Endothelial cell of umbilical vein (primary cell): ENCODE measurements around the gene GYPA.
"Not testable (repeated sequence)": the region's sequence is repeated elsewhere in the genome, so short reads cannot be mapped to it uniquely, and the experiment has no call there.

Source experiments
- EZH2 ChIP-seq: IDR thresholded peaks from 2 replicates; pipeline ENCODE4 v1.6.1; 2012; ENCODE audit warnings: borderline replicate concordance, low read depth, mild to moderate bottlenecking, moderate library complexity, low read length, inconsistent platforms; ENCODE audit not compliant: severe bottlenecking
- FOS ChIP-seq: IDR thresholded peaks from 2 replicates; pipeline ENCODE4 v1.6.1; 2011; ENCODE audit warnings: mild to moderate bottlenecking, low read length, moderate library complexity, borderline replicate concordance; ENCODE audit not compliant: insufficient read depth
- GATA2 ChIP-seq: IDR thresholded peaks from 2 replicates; pipeline ENCODE4 v1.7.0; 2011; ENCODE audit warnings: low read depth, mild to moderate bottlenecking, moderate library complexity, mixed read lengths, low read length; ENCODE audit not compliant: insufficient read length, insufficient read depth
- JUN ChIP-seq: IDR thresholded peaks from 2 replicates; pipeline ENCODE4 v1.6.1; 2011; ENCODE audit warnings: borderline replicate concordance, low read depth; ENCODE audit not compliant: insufficient read length, insufficient read depth
- MYC ChIP-seq: IDR thresholded peaks from one replicate; pipeline ENCODE4 v1.6.1; 2011; ENCODE audit warnings: mild to moderate bottlenecking, low read depth, low read length
- POLR2A ChIP-seq: IDR thresholded peaks from 2 replicates; pipeline ENCODE4 v1.6.1; 2012; ENCODE audit warnings: low read depth, mild to moderate bottlenecking, control low read depth, low read length
- POLR2AphosphoS5 ChIP-seq: IDR thresholded peaks from 2 replicates; pipeline ENCODE4 v1.6.1; 2012; ENCODE audit warnings: low read depth, mild to moderate bottlenecking, control low read depth, low read length, moderate library complexity; ENCODE audit not compliant: insufficient read depth
- TF ChIP-seq, protein P1 (sequence below), 2 donors: IDR thresholded peaks; 1 replicate in 1 of 2; 2 replicates in 1 of 2; pipeline ENCODE4 v1.5.1; 2011; ENCODE audit warnings: low read length in 2 of 2, mild to moderate bottlenecking in 2 of 2, moderate library complexity in 2 of 2, control low read depth in 1 of 2, inconsistent platforms in 1 of 2, low read depth in 1 of 2; ENCODE audit not compliant: insufficient read depth in 1 of 2; ENCODE audit errors: extremely low read depth in 1 of 2
- TF ChIP-seq, protein P2 (sequence below): IDR thresholded peaks from 2 replicates; pipeline ENCODE4 v1.6.1; 2011; ENCODE audit not compliant: insufficient read depth, insufficient read length

DNA sequence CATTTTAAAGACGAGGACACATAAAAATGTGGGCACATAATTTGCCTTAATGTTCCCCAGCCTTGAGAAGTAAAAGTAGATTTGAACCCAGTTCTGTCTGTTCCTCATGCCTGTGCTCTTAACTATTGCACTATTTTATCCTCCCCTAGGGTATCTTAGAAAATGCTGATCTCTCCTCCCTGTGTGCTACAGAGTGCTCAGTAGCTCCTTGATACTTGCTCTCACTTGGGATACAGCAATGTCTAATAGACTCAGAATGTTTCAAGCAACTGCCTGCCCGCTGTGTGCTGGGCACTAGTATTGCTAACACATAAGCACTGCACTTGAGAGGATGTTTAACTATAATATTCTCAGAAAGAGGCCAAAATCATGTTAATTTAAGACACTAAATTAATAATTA, 971 bp downstream of the GYPA start:
- TF ChIP-seq, protein P1, sequence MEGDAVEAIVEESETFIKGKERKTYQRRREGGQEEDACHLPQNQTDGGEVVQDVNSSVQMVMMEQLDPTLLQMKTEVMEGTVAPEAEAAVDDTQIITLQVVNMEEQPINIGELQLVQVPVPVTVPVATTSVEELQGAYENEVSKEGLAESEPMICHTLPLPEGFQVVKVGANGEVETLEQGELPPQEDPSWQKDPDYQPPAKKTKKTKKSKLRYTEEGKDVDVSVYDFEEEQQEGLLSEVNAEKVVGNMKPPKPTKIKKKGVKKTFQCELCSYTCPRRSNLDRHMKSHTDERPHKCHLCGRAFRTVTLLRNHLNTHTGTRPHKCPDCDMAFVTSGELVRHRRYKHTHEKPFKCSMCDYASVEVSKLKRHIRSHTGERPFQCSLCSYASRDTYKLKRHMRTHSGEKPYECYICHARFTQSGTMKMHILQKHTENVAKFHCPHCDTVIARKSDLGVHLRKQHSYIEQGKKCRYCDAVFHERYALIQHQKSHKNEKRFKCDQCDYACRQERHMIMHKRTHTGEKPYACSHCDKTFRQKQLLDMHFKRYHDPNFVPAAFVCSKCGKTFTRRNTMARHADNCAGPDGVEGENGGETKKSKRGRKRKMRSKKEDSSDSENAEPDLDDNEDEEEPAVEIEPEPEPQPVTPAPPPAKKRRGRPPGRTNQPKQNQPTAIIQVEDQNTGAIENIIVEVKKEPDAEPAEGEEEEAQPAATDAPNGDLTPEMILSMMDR (IDR thresholded peaks at IDR 0.05; ENCODE audit: extremely low read depth in 1 of 2, insufficient read depth in 1 of 2, low read depth in 1 of 2, low read length in 2 of 2): not testable (repeated sequence)
- not testable (repeated sequence) for TF ChIP-seq EZH2, POLR2A, FOS, JUN, POLR2AphosphoS5, GATA2, MYC
- TF ChIP-seq, protein P2, sequence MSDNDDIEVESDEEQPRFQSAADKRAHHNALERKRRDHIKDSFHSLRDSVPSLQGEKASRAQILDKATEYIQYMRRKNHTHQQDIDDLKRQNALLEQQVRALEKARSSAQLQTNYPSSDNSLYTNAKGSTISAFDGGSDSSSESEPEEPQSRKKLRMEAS: not testable (repeated sequence)
